Uterus (tissue), 2 donors: ENCODE results near the gene ABCB6.

ENCODE experiments used
- POLR2A ChIP-seq, 2 donors: fragments of 450-650 bp; IDR thresholded peaks; one replicate each; pipeline ENCODE4 v1.6.1; 2016; ENCODE audit warnings: antibody characterized with exemption in 2 of 2, mild to moderate bottlenecking in 1 of 2, moderate library complexity in 1 of 2
- TF ChIP-seq, protein P1 (sequence below), 4 experiments: fragments of 200-600 bp in 2 of 4; fragments of 450-650 bp in 2 of 4; sonication (generic) in 2 of 4; IDR thresholded peaks; one replicate each; pipeline ENCODE4 v1.5.1; 2016 to 2019; ENCODE audit warnings: antibody characterized with exemption in 4 of 4, mild to moderate bottlenecking in 2 of 4, moderate library complexity in 1 of 4

DNA sequence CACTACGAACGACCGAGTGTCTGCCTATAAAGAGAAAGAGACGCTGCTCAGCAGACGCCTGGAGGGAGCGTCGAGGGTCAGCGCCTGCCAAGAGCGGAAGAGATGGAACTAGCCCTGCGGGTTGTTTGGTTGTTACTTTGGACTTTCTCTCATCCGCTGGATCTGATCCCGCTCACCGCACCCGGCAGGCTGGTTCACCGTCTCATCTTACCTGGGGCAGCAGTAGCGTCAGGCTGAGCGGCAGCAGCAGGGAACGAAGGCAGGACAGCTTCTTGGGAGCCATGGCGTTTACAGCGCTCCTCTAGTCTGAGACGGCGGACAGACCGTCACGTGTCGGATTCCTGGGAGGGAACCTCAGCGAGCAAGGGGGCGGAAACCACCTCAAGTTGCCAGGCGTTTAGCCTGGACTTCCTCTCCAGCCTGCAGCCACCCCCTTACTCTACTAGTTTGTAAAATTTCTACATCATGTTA is 24.6 kb upstream of the ABCB6 start:
- TF ChIP-seq, protein P1, sequence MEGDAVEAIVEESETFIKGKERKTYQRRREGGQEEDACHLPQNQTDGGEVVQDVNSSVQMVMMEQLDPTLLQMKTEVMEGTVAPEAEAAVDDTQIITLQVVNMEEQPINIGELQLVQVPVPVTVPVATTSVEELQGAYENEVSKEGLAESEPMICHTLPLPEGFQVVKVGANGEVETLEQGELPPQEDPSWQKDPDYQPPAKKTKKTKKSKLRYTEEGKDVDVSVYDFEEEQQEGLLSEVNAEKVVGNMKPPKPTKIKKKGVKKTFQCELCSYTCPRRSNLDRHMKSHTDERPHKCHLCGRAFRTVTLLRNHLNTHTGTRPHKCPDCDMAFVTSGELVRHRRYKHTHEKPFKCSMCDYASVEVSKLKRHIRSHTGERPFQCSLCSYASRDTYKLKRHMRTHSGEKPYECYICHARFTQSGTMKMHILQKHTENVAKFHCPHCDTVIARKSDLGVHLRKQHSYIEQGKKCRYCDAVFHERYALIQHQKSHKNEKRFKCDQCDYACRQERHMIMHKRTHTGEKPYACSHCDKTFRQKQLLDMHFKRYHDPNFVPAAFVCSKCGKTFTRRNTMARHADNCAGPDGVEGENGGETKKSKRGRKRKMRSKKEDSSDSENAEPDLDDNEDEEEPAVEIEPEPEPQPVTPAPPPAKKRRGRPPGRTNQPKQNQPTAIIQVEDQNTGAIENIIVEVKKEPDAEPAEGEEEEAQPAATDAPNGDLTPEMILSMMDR (IDR thresholded peaks at IDR 0.05): no peak
- TF ChIP-seq POLR2A (IDR thresholded peaks at IDR 0.05): no peak
